Measurements from ENCODE around the gene FBXO46.
"Not testable (repeated sequence)": the region's sequence is repeated elsewhere in the genome, so short reads cannot be mapped to it uniquely, and the experiment has no call there.

DNA sequence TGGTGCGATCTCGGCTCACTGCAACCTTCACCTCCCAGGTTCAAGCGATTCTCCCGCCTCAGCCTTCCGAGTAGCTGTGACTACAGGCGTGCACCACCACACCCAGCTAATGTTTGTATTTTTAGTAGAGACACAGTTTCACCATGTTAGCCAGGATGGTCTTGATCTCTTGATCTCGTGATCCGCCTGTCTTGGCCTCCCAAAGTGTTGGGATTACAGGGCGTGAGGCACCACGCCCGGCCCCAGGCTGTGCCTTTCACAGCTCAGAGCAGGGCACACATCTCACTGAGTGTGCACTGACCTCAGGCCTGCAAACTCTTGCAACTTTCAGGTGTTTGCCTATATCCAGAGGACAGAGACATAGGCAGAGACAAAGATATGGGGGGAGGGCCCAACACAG, 45.7 kb downstream of the FBXO46 start:
- TF ChIP-seq CTCF (IDR thresholded peaks at IDR 0.05); KDM5A (IDR thresholded peaks at IDR 0.05); ESRRA (IDR thresholded peaks at IDR 0.05; ENCODE audit: borderline replicate concordance, low read length); MAZ (IDR thresholded peaks at IDR 0.05; ENCODE audit: borderline replicate concordance, low read depth, low read length); RFX5 (IDR thresholded peaks at IDR 0.05); POLR2A (IDR thresholded peaks at IDR 0.05; ENCODE audit: low read length); RCOR1 (IDR thresholded peaks at IDR 0.05; ENCODE audit: low read depth, low read length); HDAC2 (IDR thresholded peaks at IDR 0.05): not testable (repeated sequence)
- TF ChIP-seq, protein P1, sequence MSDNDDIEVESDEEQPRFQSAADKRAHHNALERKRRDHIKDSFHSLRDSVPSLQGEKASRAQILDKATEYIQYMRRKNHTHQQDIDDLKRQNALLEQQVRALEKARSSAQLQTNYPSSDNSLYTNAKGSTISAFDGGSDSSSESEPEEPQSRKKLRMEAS (IDR thresholded peaks at IDR 0.05): not testable (repeated sequence)
- TF ChIP-seq, protein P2, sequence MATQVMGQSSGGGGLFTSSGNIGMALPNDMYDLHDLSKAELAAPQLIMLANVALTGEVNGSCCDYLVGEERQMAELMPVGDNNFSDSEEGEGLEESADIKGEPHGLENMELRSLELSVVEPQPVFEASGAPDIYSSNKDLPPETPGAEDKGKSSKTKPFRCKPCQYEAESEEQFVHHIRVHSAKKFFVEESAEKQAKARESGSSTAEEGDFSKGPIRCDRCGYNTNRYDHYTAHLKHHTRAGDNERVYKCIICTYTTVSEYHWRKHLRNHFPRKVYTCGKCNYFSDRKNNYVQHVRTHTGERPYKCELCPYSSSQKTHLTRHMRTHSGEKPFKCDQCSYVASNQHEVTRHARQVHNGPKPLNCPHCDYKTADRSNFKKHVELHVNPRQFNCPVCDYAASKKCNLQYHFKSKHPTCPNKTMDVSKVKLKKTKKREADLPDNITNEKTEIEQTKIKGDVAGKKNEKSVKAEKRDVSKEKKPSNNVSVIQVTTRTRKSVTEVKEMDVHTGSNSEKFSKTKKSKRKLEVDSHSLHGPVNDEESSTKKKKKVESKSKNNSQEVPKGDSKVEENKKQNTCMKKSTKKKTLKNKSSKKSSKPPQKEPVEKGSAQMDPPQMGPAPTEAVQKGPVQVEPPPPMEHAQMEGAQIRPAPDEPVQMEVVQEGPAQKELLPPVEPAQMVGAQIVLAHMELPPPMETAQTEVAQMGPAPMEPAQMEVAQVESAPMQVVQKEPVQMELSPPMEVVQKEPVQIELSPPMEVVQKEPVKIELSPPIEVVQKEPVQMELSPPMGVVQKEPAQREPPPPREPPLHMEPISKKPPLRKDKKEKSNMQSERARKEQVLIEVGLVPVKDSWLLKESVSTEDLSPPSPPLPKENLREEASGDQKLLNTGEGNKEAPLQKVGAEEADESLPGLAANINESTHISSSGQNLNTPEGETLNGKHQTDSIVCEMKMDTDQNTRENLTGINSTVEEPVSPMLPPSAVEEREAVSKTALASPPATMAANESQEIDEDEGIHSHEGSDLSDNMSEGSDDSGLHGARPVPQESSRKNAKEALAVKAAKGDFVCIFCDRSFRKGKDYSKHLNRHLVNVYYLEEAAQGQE (IDR thresholded peaks at IDR 0.05): not testable (repeated sequence)
